Stimulated activated CD8-positive, alpha-beta memory T cell treated with anti-CD3 and anti-CD28 coated beads, Interleukin-4, amount 100 ng/mL, for 1 hour (primary cell): ENCODE measurements around the gene GTF3C1.

Source experiments
- DNase-seq, 2 donors: peaks; one replicate each; pipeline ENCODE4 v3.0.0-alpha.2; 2020; ENCODE audit warnings: low read depth in 2 of 2, low spot score in 1 of 2

Gene GTF3C1

DNA sequence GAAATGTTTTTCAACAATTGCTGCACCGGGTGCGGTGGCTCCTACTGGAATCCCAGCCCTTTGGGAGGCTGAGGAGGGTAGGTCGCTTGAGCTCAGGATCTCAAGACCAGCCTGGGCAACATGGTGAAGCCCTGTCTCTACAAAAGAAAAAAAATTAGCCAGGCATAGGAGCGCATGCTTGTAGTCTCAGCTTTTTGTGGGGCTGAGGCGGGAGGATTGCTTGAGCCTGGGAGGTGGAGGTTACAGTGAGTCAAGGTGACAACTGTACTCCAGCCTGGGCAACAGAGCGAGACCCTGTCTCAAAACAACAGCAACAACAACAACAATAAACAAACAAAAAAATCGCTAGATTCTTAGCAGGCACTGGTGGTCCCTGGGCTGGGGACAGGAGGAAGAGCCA lies 119.2 kb downstream of the GTF3C1 start:
- DNase-seq: no peak

DNA sequence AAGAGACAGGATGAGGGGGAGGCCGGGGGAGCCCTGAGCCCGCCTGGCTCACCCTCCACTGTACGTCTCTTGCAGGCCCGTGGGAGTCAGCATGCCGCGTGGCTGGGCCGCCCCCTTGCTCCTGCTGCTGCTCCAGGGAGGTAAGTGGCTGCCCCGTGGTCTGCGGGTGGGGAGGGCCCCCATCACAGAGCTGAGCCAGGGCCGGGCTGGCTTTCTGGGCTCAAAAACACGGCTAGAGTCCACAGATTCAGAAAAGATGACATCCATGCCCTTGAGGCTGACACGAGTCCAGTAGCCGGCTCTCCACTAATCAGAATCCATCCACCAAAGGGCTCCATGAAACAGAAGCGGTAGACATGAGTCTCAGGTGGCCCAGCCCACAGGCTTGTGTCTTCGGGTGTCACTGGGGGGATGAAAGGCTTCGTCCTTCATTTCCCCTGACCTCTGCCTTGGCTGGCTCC lies 119.7 kb downstream of the GTF3C1 start:
- DNase-seq: no peak

DNA sequence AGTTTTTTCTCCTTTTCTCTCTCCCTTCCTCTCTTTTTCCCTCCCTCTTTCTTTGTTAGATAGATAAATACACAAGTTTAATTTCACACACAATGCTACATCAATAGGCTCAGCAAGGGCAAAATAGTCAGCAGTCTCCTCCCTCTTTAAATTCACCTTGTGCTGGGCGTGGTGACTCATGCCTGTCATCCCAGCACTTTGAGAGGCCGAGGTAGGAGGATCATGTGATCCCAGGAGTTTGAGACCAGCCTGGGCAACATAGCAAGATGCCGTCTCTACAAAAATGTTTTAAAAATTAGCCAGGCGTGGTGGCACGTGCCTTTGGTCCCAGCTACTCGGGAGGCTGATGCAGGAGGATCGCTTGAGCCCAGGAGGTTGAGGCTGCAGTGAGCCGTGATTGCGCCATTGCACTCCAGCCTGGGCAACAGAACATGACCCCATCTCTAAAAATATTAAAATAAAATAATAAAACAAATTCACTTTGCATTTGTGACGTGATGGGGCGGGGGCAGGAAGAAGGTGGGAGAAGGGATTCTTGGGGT lies 120.3 kb downstream of the GTF3C1 start:
- DNase-seq: no peak

DNA sequence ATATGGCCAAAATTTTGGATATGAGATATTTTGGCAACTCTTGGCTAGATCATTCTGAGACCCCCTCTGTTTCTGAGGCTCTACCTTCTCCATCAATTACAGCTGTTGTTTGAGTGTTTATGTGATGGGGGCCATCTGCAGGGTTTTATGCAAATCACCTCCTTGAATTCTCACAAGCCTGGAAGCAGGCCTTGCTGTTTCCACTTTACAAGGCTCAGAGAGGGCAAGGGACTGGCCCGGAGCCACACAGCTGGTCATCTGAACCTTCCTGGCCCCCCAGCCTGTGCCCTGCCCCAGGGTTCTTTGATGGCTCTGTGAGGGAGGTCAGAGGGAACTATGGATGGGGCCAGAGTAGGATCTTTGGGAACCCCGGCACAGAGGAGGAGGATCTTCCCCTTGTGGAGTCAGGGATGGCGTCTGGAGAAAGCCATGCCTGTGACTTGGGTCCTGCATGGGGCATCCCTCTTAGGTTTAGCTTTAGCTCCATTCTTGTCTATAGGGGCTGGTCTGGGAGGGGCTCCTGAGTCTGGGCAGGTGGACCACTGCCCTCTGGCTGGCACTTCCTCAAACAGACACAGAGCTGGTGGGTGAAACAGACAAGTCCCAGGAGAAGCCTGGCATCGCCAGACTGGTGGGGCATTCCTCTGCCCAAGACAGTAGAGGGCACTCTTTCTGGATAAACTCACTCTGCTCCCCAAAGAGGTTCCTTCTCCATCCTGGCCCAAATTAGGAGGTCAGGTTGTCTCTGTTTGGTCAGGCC lies 121.5 kb downstream of the GTF3C1 start:
- DNase-seq: no peak

DNA sequence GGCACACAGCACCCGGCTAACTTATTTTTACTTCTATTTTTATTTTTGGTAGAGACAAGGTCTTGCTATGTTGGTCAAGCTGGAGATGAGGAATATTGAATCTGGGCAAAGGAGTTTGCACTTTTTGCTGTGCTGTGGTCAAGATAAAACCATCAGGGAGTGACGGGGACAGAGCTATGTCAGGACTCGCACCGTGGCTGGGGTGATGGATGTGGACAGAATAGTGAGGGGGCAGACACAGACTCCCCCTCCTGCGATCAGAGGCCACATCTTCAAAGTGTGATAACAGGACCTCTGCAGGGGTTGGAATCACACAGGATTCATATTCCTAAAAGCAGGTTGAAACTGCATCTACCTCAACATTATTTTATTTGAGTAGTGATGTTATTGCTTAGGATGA lies 122.2 kb downstream of the GTF3C1 start:
- DNase-seq: no peak

DNA sequence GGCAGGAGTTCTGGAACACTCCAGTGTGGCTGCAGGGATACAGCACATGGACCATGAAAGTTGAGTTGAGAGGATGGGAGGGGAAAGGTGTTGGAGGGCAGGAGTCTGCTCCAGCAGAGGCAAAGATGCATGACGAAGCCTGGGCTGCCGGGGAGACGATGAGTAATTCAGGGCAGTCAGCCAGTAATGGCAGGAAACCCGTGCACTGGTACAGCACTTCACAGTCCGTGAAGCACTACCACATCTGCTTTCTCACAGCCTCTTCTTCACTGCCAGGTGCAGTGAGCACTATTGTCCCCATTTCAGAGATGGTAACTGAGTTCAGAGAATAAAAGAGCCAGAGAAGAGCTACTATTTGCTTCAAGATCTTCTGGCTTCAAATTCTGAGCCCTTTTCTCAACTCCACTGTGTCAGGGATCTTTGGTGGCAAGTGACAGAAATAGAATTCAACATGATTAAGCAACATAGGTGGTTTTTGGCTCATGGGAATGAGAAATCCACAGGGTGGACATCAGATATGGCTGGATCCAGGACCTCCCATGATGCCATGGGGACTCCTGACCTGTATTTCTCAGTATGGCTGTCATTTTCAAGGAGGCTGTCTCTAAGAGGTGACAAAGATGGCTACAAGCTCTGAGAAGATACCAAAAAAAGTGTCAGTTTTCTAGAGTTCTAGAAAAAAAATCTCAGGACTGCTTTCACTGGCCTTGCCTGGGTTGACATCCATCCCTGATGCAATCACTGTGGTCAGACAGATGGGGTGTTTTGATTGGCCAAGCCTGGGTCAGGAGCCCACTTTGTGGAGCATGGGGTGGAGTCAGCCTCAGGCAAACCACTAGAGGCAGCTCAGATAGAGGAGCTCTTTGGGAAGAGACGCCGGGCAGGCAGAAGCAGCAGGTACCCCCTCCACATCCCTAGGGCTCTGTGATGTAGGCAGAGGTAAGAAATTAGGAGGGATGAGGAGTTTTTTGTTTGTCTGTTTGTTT lies 123.0 kb downstream of the GTF3C1 start:
- DNase-seq: peak in 1 of 2 donors; percentile 66

DNA sequence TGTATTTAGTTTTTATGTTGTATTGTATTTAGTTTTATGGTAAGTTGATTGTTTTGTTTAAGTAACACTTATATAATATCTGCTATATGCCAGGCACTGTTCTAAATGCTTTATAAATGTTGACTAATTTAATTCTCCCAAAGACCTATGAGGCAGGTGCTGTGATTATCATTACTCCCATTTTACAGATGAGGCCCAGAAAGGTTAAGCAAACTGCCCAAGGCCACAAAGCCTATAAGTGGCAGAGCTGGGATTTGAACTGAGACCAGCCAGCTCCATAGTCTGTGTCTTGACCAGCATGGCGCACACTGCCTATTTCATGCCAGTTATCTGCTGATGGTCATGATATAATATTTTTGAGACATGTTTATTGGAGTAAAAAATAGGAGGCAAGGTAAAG lies 123.8 kb downstream of the GTF3C1 start:
- no peak for DNase-seq

DNA sequence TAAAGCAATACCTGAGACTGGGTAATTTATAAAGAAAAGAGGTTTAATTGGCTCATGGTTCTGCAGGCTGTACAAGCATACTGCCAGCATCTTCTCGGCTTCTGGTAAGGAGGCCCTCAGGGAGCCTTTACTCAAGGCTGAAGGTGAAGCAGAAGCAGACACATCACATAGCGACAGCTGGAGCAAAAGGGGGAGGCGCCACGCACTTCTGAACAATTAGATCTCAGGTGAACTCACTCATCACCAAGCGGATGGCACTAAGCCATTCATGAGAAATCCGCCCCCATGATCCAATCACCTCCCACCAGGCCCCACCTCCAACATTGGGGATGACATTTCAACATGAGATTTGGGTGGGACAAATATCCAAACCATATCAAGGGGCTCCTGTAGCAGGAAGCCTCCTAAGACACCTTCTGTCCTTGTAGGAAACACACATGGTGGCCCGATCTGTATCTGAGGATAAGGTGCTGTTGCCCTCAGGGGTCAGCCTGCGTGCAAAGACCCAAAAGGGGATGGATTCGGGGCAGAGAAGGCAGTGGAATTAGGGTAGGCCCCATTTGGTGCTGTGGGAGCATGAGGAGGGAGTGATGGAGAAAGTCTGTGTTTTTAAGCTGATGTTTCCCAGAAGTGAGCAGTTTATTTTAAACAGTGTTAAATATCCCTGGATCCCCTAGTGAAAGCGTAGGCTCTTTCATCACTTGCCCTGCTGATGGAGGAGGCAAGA lies 124.8 kb downstream of the GTF3C1 start:
- DNase-seq: no peak

DNA sequence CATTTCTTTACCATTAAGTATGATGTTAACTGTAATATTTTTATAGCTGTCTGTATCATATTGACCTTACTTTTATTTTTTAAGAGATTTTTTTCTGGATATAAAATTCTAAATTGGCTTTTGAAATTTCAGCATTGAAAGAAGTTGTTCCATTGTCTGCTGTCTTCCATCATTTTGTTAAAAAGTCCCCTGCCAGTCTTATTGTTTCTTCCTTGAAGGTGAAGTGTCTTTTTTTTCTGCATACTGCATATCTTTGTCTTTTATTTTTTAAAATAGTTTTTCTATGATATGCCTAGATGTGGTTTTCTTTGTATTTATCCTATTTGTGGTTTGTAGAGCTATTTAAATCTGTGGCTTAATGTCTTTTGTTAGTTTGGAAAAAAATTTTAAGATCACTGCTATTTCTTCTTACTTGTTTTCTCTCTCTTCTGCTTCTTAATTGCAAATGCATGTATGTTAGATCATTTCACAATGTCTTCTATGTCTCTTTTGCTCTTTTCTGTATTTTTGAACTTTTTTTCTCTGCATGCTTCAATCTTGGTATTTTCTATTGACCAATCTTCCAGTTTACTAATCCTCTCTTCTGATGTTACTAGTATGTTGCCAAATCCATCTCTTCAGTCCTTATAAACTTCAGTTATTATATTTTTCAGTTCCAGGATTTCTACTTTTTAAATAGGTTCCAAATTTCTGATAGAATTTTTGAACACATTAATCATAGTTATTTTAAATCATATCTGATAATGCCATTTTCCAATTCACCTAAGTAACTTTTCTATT lies 127.6 kb downstream of the GTF3C1 start:
- no peak for DNase-seq

DNA sequence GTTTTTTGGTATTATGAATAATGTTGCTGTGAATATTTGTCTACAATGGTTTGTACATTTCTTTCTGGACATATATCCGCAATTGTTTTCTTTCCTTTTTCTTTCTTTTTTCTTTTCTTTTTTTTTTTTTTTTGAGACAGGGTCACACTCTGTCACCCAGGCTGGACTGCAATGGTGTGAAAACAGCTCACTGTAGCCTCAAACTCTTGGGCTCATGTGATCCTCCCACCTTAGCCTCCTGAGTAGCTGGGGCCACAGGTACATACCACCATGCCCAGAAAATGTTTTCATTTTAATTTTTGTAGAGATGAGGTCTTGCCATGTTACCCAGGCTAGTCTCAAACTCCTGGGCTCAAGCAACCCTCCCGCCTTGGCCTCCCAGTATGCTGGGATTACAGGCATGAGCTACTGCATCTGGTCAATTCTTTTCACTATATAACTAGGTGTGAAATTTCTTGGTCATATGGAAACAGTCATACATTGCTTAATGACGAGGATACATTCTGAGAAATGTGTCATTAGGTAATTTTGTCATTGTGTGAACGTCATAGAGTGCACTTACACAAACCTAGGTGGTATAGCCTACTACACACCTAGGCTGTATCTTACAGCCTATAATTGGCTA lies 132.6 kb downstream of the GTF3C1 start:
- no peak for DNase-seq

DNA sequence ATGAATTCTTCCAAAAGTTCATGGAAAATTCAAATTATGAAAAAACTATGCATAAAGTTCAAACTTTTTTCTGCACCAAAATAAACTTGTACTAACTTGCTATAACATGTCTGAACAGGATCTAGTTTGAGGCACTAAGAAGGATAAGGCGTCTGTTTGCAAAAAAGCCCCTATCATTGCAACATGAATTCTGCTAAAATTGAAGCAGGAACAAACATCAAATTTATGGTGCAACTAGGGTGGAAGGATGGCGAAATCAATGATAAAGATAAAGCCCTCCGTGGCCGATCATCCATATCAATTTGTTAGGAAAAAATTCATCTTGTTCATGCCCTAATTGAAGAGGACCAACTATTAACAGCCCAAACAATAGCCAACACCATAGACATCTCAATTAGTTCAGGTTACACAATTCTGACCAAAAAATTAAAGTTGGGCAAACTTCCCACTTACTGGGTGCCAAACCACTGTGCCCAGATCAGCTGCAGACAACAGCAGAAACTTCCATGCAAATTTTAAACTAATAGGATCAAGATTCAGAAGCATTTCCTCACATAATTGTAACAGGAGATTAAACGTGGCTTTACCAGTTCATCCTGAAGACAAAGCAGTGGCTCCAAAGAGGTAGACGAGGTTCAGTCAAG lies 134.8 kb downstream of the GTF3C1 start:
- no peak for DNase-seq

DNA sequence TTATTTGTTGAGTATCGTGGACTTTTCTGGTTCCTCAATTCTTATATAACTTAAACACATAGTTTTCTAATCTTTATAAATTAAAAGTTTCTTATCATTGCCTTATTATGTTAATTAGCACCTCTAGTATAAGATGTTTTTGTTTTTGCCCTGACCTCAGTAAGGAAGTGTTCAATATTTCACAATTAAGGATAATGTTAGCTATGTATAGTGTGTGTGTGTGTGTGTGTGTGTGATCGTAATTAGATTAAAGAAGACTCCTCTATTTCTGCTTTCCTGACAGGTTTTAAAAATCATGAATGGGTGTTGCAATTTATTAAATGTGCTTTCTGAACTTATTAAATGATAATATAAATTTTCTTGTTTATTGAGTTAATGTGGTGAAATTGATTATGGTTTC lies 135.8 kb downstream of the GTF3C1 start:
- no peak for DNase-seq

DNA sequence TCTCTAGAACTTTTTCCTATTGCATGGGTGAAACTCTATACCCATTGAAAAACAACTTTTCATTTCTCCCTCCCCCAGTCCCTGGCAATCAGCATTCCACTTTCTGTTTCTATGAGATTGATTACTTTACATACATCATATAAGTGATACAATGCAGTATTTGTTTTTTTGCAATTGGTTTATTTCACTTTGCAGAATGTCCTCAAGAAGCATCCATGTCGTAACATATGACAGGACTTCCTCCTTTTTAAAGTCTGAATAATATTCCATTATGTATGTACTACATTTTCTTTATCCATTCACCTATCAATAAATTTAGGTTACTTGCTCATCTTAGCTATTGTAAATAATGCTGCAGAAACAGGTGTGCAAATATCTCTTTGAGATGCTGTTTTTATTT lies 139.0 kb downstream of the GTF3C1 start:
- DNase-seq: no peak
